ENCODE results near the gene CCDC167.

DNA sequence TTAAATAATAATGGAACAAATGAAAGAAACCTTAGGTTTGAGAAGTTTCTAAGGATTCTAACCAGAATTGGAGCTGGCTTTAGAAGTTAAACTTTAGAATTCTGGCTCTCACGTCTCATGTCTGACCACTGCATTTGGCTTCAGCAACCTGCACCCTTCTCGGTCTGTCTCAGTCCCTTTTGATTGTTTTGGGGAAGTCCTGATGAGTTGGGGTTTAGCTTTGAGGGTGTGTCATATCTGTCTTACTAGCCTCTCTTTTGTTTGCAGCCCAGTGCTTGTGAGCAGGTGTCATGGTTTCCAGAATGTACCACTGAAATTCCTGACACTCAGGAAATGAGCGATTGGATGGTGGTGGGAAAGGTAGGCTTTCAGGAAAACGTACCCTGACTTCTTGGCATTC lies 49.7 kb downstream of the CCDC167 start:
- TF ChIP-seq, protein P1, sequence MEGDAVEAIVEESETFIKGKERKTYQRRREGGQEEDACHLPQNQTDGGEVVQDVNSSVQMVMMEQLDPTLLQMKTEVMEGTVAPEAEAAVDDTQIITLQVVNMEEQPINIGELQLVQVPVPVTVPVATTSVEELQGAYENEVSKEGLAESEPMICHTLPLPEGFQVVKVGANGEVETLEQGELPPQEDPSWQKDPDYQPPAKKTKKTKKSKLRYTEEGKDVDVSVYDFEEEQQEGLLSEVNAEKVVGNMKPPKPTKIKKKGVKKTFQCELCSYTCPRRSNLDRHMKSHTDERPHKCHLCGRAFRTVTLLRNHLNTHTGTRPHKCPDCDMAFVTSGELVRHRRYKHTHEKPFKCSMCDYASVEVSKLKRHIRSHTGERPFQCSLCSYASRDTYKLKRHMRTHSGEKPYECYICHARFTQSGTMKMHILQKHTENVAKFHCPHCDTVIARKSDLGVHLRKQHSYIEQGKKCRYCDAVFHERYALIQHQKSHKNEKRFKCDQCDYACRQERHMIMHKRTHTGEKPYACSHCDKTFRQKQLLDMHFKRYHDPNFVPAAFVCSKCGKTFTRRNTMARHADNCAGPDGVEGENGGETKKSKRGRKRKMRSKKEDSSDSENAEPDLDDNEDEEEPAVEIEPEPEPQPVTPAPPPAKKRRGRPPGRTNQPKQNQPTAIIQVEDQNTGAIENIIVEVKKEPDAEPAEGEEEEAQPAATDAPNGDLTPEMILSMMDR (IDR thresholded peaks at IDR 0.05; ENCODE audit: low read depth, low read length) = no peak
- no peak for TF ChIP-seq POLR2A (IDR thresholded peaks at IDR 0.05; ENCODE audit: extremely low read depth, insufficient read length)
- TF ChIP-seq, protein P2, sequence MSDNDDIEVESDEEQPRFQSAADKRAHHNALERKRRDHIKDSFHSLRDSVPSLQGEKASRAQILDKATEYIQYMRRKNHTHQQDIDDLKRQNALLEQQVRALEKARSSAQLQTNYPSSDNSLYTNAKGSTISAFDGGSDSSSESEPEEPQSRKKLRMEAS (IDR thresholded peaks at IDR 0.05; ENCODE audit: low read depth, low read length) = no peak

All from NB4 (cell line).